ENCODE data around the gene MARCHF6.
A peak's percentile ranks its signal among the peaks of the same experiment; 100 is the strongest.

The MARCHF6 gene

GRCh38 chr5:10324518-10325370 lies 28.8 kb upstream of the MARCHF6 start:
- Histone ChIP-seq H3K4me3 (ENCODE audit: low read length in 2 of 2) (no peak overlapping the region), H3K27ac (ENCODE audit: low read depth in 2 of 2, low read length in 2 of 2) (no peak overlapping the region), H3K9ac (ENCODE audit: low read depth in 1 of 2, low read length in 2 of 2) (no peak overlapping the region)

GRCh38 chr5:10328323-10328722 lies 25.2 kb upstream of the MARCHF6 start:
- Histone ChIP-seq H3K4me3 (ENCODE audit: low read length in 2 of 2) (no peak overlapping the region), H3K4me1 (ENCODE audit: control insufficient read depth in 2 of 2, insufficient read depth in 2 of 2, low read length in 2 of 2) (peaks cover 0 to 14% of the 10 kb centered on the region in 2 donors), H3K9ac (ENCODE audit: low read depth in 1 of 2, low read length in 2 of 2) (no peak overlapping the region), H3K36me3 (ENCODE audit: control insufficient read depth in 2 of 2, insufficient read depth in 2 of 2, low read length in 2 of 2) (no peaks in the 10 kb centered on the region), H3K9me3 (ENCODE audit: control insufficient read depth in 2 of 2, low read length in 2 of 2) (no peaks in the 10 kb centered on the region), H3K27me3 (ENCODE audit: control insufficient read depth in 2 of 2, insufficient read depth in 2 of 2, low read length in 2 of 2) (no peaks in the 10 kb centered on the region), H3K27ac (ENCODE audit: low read depth in 2 of 2, low read length in 2 of 2) (no peak overlapping the region)

More at GRCh38 chr5:10324518-10325370, 28.8 kb upstream of the MARCHF6 start:
- no peaks in the 10 kb centered on the region for H3K9me3 ChIP-seq (ENCODE audit: control insufficient read depth in 2 of 2, low read length in 2 of 2)
- no peaks in the 10 kb centered on the region for H3K4me1 ChIP-seq (ENCODE audit: control insufficient read depth in 2 of 2, insufficient read depth in 2 of 2, low read length in 2 of 2)
- no peaks in the 10 kb centered on the region for H3K36me3 ChIP-seq (ENCODE audit: control insufficient read depth in 2 of 2, insufficient read depth in 2 of 2, low read length in 2 of 2)
- H3K27me3 ChIP-seq (ENCODE audit: control insufficient read depth in 2 of 2, insufficient read depth in 2 of 2, low read length in 2 of 2) = no peaks in the 10 kb centered on the region

GRCh38 chr5:10329446-10329819 lies 24.1 kb upstream of the MARCHF6 start:
- H3K4me3 ChIP-seq (ENCODE audit: low read length in 2 of 2) = no peak overlapping the region
- no peaks in the 10 kb centered on the region for H3K36me3 ChIP-seq (ENCODE audit: control insufficient read depth in 2 of 2, insufficient read depth in 2 of 2, low read length in 2 of 2)
- peaks cover 0 to 17% of the 10 kb centered on the region in 2 donors for H3K4me1 ChIP-seq (ENCODE audit: control insufficient read depth in 2 of 2, insufficient read depth in 2 of 2, low read length in 2 of 2)
- no peak overlapping the region for H3K9ac ChIP-seq (ENCODE audit: low read depth in 1 of 2, low read length in 2 of 2)
- H3K27ac ChIP-seq (ENCODE audit: low read depth in 2 of 2, low read length in 2 of 2) = no peak overlapping the region
- H3K9me3 ChIP-seq (ENCODE audit: control insufficient read depth in 2 of 2, low read length in 2 of 2) = no peaks in the 10 kb centered on the region
- peaks cover 0 to under 1% of the 10 kb centered on the region in 2 donors for H3K27me3 ChIP-seq (ENCODE audit: control insufficient read depth in 2 of 2, insufficient read depth in 2 of 2, low read length in 2 of 2)

GRCh38 chr5:10329820-10330481 lies 23.5 kb upstream of the MARCHF6 start:
- Histone ChIP-seq H3K36me3 (ENCODE audit: control insufficient read depth in 2 of 2, insufficient read depth in 2 of 2, low read length in 2 of 2) (no peaks in the 10 kb centered on the region), H3K4me1 (ENCODE audit: control insufficient read depth in 2 of 2, insufficient read depth in 2 of 2, low read length in 2 of 2) (peaks cover 0 to 17% of the 10 kb centered on the region in 2 donors), H3K9ac (ENCODE audit: low read depth in 1 of 2, low read length in 2 of 2) (no peak overlapping the region), H3K4me3 (ENCODE audit: low read length in 2 of 2) (peak overlapping the region in 1 of 2 donors; percentile 13), H3K27ac (ENCODE audit: low read depth in 2 of 2, low read length in 2 of 2) (no peak overlapping the region), H3K9me3 (ENCODE audit: control insufficient read depth in 2 of 2, low read length in 2 of 2) (no peaks in the 10 kb centered on the region), H3K27me3 (ENCODE audit: control insufficient read depth in 2 of 2, insufficient read depth in 2 of 2, low read length in 2 of 2) (peaks cover 0 to 3% of the 10 kb centered on the region in 2 donors)

- peaks cover 0 to 17% of the 10 kb centered on the region in 2 donors for H3K4me1 ChIP-seq (ENCODE audit: control insufficient read depth in 2 of 2, insufficient read depth in 2 of 2, low read length in 2 of 2)
- H3K27ac ChIP-seq (ENCODE audit: low read depth in 2 of 2, low read length in 2 of 2) = peak overlapping the region in 1 of 2 donors; percentile 3
- H3K9ac ChIP-seq (ENCODE audit: low read depth in 1 of 2, low read length in 2 of 2) = no peak overlapping the region
- no peak overlapping the region for H3K4me3 ChIP-seq (ENCODE audit: low read length in 2 of 2)
- no peaks in the 10 kb centered on the region for H3K36me3 ChIP-seq (ENCODE audit: control insufficient read depth in 2 of 2, insufficient read depth in 2 of 2, low read length in 2 of 2)
- H3K27me3 ChIP-seq (ENCODE audit: control insufficient read depth in 2 of 2, insufficient read depth in 2 of 2, low read length in 2 of 2) = peaks cover 0 to 3% of the 10 kb centered on the region in 2 donors
- H3K9me3 ChIP-seq (ENCODE audit: control insufficient read depth in 2 of 2, low read length in 2 of 2) = no peaks in the 10 kb centered on the region
Measured at GRCh38 chr5:10330511-10331230, 22.8 kb upstream of the MARCHF6 start.

GRCh38 chr5:10331341-10331796 lies 22.1 kb upstream of the MARCHF6 start:
- H3K4me3 ChIP-seq (ENCODE audit: low read length in 2 of 2) = no peak overlapping the region
- no peak overlapping the region for H3K27ac ChIP-seq (ENCODE audit: low read depth in 2 of 2, low read length in 2 of 2)
- H3K9ac ChIP-seq (ENCODE audit: low read depth in 1 of 2, low read length in 2 of 2) = no peak overlapping the region
- H3K9me3 ChIP-seq (ENCODE audit: control insufficient read depth in 2 of 2, low read length in 2 of 2) = no peaks in the 10 kb centered on the region
- H3K27me3 ChIP-seq (ENCODE audit: control insufficient read depth in 2 of 2, insufficient read depth in 2 of 2, low read length in 2 of 2) = peaks cover 0 to 3% of the 10 kb centered on the region in 2 donors
- H3K4me1 ChIP-seq (ENCODE audit: control insufficient read depth in 2 of 2, insufficient read depth in 2 of 2, low read length in 2 of 2) = peaks cover 0 to 17% of the 10 kb centered on the region in 2 donors
- H3K36me3 ChIP-seq (ENCODE audit: control insufficient read depth in 2 of 2, insufficient read depth in 2 of 2, low read length in 2 of 2) = no peaks in the 10 kb centered on the region

GRCh38 chr5:10332301-10332700 lies 21.2 kb upstream of the MARCHF6 start:
- peaks cover 0 to 3% of the 10 kb centered on the region in 2 donors for H3K27me3 ChIP-seq (ENCODE audit: control insufficient read depth in 2 of 2, insufficient read depth in 2 of 2, low read length in 2 of 2)
- no peaks in the 10 kb centered on the region for H3K36me3 ChIP-seq (ENCODE audit: control insufficient read depth in 2 of 2, insufficient read depth in 2 of 2, low read length in 2 of 2)
- no peak overlapping the region for H3K9ac ChIP-seq (ENCODE audit: low read depth in 1 of 2, low read length in 2 of 2)
- peaks cover 0 to 17% of the 10 kb centered on the region in 2 donors for H3K4me1 ChIP-seq (ENCODE audit: control insufficient read depth in 2 of 2, insufficient read depth in 2 of 2, low read length in 2 of 2)
- H3K27ac ChIP-seq (ENCODE audit: low read depth in 2 of 2, low read length in 2 of 2) = no peak overlapping the region
- no peak overlapping the region for H3K4me3 ChIP-seq (ENCODE audit: low read length in 2 of 2)
- H3K9me3 ChIP-seq (ENCODE audit: control insufficient read depth in 2 of 2, low read length in 2 of 2) = no peaks in the 10 kb centered on the region

GRCh38 chr5:10333154-10334006 lies 20.1 kb upstream of the MARCHF6 start:
- Histone ChIP-seq H3K4me1 (ENCODE audit: control insufficient read depth in 2 of 2, insufficient read depth in 2 of 2, low read length in 2 of 2) (peaks cover 0 to 17% of the 10 kb centered on the region in 2 donors), H3K9me3 (ENCODE audit: control insufficient read depth in 2 of 2, low read length in 2 of 2) (no peaks in the 10 kb centered on the region), H3K27ac (ENCODE audit: low read depth in 2 of 2, low read length in 2 of 2) (no peak overlapping the region), H3K27me3 (ENCODE audit: control insufficient read depth in 2 of 2, insufficient read depth in 2 of 2, low read length in 2 of 2) (peaks cover 3% of the 10 kb centered on the region in 2 donors), H3K4me3 (ENCODE audit: low read length in 2 of 2) (peak overlapping the region; percentile 82), H3K36me3 (ENCODE audit: control insufficient read depth in 2 of 2, insufficient read depth in 2 of 2, low read length in 2 of 2) (no peaks in the 10 kb centered on the region), H3K9ac (ENCODE audit: low read depth in 1 of 2, low read length in 2 of 2) (peak overlapping the region; percentile 56 to 81)

GRCh38 chr5:10334831-10335230 lies 18.7 kb upstream of the MARCHF6 start:
- Histone ChIP-seq H3K4me3 (ENCODE audit: low read length in 2 of 2) (no peak overlapping the region), H3K27ac (ENCODE audit: low read depth in 2 of 2, low read length in 2 of 2) (no peak overlapping the region), H3K27me3 (ENCODE audit: control insufficient read depth in 2 of 2, insufficient read depth in 2 of 2, low read length in 2 of 2) (peaks cover 3% of the 10 kb centered on the region in 2 donors), H3K36me3 (ENCODE audit: control insufficient read depth in 2 of 2, insufficient read depth in 2 of 2, low read length in 2 of 2) (no peaks in the 10 kb centered on the region), H3K4me1 (ENCODE audit: control insufficient read depth in 2 of 2, insufficient read depth in 2 of 2, low read length in 2 of 2) (peaks cover 0 to 17% of the 10 kb centered on the region in 2 donors), H3K9ac (ENCODE audit: low read depth in 1 of 2, low read length in 2 of 2) (no peak overlapping the region), H3K9me3 (ENCODE audit: control insufficient read depth in 2 of 2, low read length in 2 of 2) (no peaks in the 10 kb centered on the region)
